Upper lobe of left lung (tissue), 6 donors: ENCODE measurements around the gene MOCS1. TPM values are rescaled to one million over a fixed set of nuclear protein-coding genes. Genes with fewer than 3 reads are reported as not detected.

Experiments used
- ATAC-seq, 2 donors: fragments of 200-7000 bp; cut with Tn5 transposase; one replicate each; pipeline ENCODE4 v1.9.1; 2022; ENCODE audit warnings: mild to moderate bottlenecking in 2 of 2, moderate library complexity in 2 of 2; ENCODE audit not compliant: low FRiP score in 2 of 2
- DNase-seq, 2 donors: peaks; one replicate each; pipeline ENCODE4 v3.0.0-alpha.2; 2019 to 2020
- H3K27ac ChIP-seq, 4 donors: fragments of 200-600 bp; sonication (generic); one replicate each; pipeline ENCODE4 v1.5.1; 2016 to 2019
- H3K27me3 ChIP-seq, 4 donors: fragments of 200-600 bp; sonication (generic); one replicate each; pipeline ENCODE4 v1.5.1; 2017 to 2019
- H3K36me3 ChIP-seq, 4 donors: fragments of 200-600 bp; sonication (generic); one replicate each; pipeline ENCODE4 v1.5.1; 2016 to 2019
- H3K4me1 ChIP-seq, 4 donors: fragments of 200-600 bp; sonication (generic); one replicate each; pipeline ENCODE4 v1.5.1; 2018 to 2019
- H3K4me3 ChIP-seq, 4 donors: fragments of 200-600 bp; sonication (generic); one replicate each; pipeline ENCODE4 v1.5.1; 2017 to 2019; ENCODE audit warnings: mild to moderate bottlenecking in 2 of 4, moderate library complexity in 1 of 4
- H3K9me3 ChIP-seq, 4 donors: fragments of 200-600 bp; sonication (generic); one replicate each; pipeline ENCODE4 v1.5.1; 2018 to 2019
- CTCF ChIP-seq, 6 experiments: fragments of 450-650 bp in 4 of 6; fragments of 200-600 bp in 2 of 6; sonication (generic) in 2 of 6; IDR thresholded peaks; one replicate each; pipeline ENCODE4 v1.5.1; 2016 to 2019; ENCODE audit warnings: antibody characterized with exemption in 6 of 6
- EP300 ChIP-seq, 4 donors: sonication (generic); formaldehyde crosslinking; IDR thresholded peaks; one replicate each; pipeline ENCODE4 v1.5.1; 2017; ENCODE audit warnings: antibody characterized with exemption in 4 of 4, control low read depth in 2 of 4
- POLR2A ChIP-seq, 4 donors: fragments of 450-650 bp; IDR thresholded peaks; one replicate each; pipeline ENCODE4 v1.5.1; 2016 to 2017; ENCODE audit warnings: antibody characterized with exemption in 4 of 4, mild to moderate bottlenecking in 2 of 4
- POLR2AphosphoS5 ChIP-seq, 2 donors: sonication (generic); formaldehyde crosslinking; IDR thresholded peaks; one replicate each; pipeline ENCODE4 v1.5.1; 2017; ENCODE audit warnings: antibody characterized with exemption in 2 of 2
- WGBS, 2 donors: methylation state at CpG; one replicate each; pipeline ENCODE4 v1.1.5; 2017 to 2018; 5-methylcytosine and 5-hydroxymethylcytosine counted together
- total RNA-seq, 6 donors: library from RNA; depleted of rRNA in 4 of 6; stranded (reverse); fragments of >200 nt in 4 of 6; gene quantifications; one replicate each; pipeline versions ENCODE4 v1.1.0 to v1.2.1, GENCODE V29; 2016 to 2021
- donor health status: DM: no; HTN: no; CAD: no; lungs with moderate emphysema.
- donor health status: DM: no; HTN: yes; CAD: no; lungs with severe emphysema.

MOCS1 gene
- total RNA-seq, 6 donors from 2014 or later: 15.0 to 49.2 (median 26.3) TPM

GRCh38 chr6:39964530-39964929, 30.3 kb upstream of the MOCS1 start:
- TF ChIP-seq EP300 (IDR thresholded peaks at IDR 0.05): no peak
- TF ChIP-seq POLR2AphosphoS5 (IDR thresholded peaks at IDR 0.05): no peak
- TF ChIP-seq CTCF (IDR thresholded peaks at IDR 0.05): no peak
- TF ChIP-seq POLR2A (IDR thresholded peaks at IDR 0.05): no peak

DNA sequence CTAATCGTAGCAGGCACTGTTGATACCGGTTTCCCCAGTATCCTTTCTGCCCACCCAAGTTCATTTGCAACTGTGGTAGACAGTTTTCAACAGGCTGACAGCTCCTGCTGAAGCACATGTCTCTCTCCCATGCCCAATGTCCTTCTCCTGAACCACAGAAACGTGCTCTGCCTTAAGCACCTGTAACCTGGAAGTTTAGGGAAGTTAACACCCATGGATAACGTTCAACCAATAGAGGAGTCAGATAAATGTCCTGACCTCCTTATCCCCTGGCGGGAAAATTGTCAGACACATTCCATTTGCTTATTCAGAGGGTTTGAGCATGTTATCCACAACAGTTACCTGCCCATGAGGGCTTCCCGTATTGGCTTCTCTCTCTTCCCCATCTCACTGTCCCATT, 29.8 kb upstream of the MOCS1 start:
- no peak overlapping the region for H3K4me3 ChIP-seq
- H3K4me1 ChIP-seq: peaks cover 0 to 8% (median 4%) of the 10 kb centered on the region in 4 donors
- H3K27me3 ChIP-seq: peaks cover 0 to 3% (median 0%) of the 10 kb centered on the region in 4 donors
- no peaks in the 10 kb centered on the region for H3K9me3 ChIP-seq
- no peak overlapping the region for H3K27ac ChIP-seq
- H3K36me3 ChIP-seq: no peaks in the 10 kb centered on the region
- ATAC-seq (no peak), DNase-seq (no peak)
- no peak for TF ChIP-seq EP300 (IDR thresholded peaks at IDR 0.05)
- TF ChIP-seq CTCF (IDR thresholded peaks at IDR 0.05): no peak
- no peak for TF ChIP-seq POLR2AphosphoS5 (IDR thresholded peaks at IDR 0.05)
- no peak for TF ChIP-seq POLR2A (IDR thresholded peaks at IDR 0.05)
- 48 to 51% methylated on average over 6 of the region's 6 CpGs for WGBS, 2 donors

More at GRCh38 chr6:39964530-39964929, 30.3 kb upstream of the MOCS1 start:
- H3K27ac ChIP-seq: no peak overlapping the region
- no peaks in the 10 kb centered on the region for H3K36me3 ChIP-seq
- 49 to 55% methylated on average over 2 of the region's 2 CpGs for WGBS, 2 donors
- DNase-seq: no peak
- H3K4me3 ChIP-seq: no peak overlapping the region
- peaks cover 0 to 3% (median 0%) of the 10 kb centered on the region in 4 donors for H3K27me3 ChIP-seq
- H3K4me1 ChIP-seq: peaks cover 0 to 8% (median 4%) of the 10 kb centered on the region in 4 donors
- no peak for ATAC-seq
- no peaks in the 10 kb centered on the region for H3K9me3 ChIP-seq

DNA sequence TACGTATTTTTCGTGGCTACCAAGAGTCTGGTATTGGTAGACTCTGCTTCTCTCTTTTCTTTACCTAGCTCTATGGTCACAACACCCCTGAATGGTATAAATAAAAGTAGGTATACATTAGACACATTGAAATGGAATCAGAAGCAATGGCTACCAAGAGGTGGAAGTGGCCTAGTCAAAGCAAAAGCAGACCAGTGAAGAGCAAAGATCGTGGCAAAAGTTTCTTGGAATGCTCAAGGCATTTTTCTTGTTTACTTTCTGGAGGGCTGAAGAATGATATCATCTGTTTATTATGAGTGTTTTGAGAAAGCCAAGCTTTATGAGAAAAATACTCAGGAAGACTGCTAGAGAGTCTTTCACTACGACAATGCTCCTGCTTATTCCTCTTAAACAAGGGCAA, 28.6 kb upstream of the MOCS1 start:
- TF ChIP-seq EP300 (IDR thresholded peaks at IDR 0.05): peak in 1 of 4 donors; percentile 6
- TF ChIP-seq CTCF (IDR thresholded peaks at IDR 0.05): no peak
- no peak for TF ChIP-seq POLR2A (IDR thresholded peaks at IDR 0.05)
- no peak for TF ChIP-seq POLR2AphosphoS5 (IDR thresholded peaks at IDR 0.05)
- DNase-seq (no peak), ATAC-seq (no peak)
- 54 to 72% methylated on average over 4 of the region's 4 CpGs for WGBS, 2 donors
- Histone ChIP-seq H3K9me3 (no peaks in the 10 kb centered on the region), H3K4me1 (peaks cover 0 to 8% (median 4%) of the 10 kb centered on the region in 4 donors), H3K27ac (peak overlapping the region in 2 of 4 donors; percentile 46 to 58), H3K4me3 (no peak overlapping the region), H3K27me3 (peaks cover 0 to 3% (median 0%) of the 10 kb centered on the region in 4 donors), H3K36me3 (no peaks in the 10 kb centered on the region)

GRCh38 chr6:39961178-39961577, 26.9 kb upstream of the MOCS1 start:
- peaks cover 0 to 8% (median 4%) of the 10 kb centered on the region in 4 donors for H3K4me1 ChIP-seq
- WGBS, 2 donors: 52 to 61% methylated on average over 5 of the region's 5 CpGs
- peak overlapping the region in 2 of 4 donors; percentile 3 to 58 for H3K27ac ChIP-seq
- DNase-seq (no peak), ATAC-seq (no peak)
- H3K36me3 ChIP-seq: no peaks in the 10 kb centered on the region
- TF ChIP-seq POLR2A (IDR thresholded peaks at IDR 0.05) (no peak), POLR2AphosphoS5 (IDR thresholded peaks at IDR 0.05) (peak; percentile 17 to 49)
- H3K4me3 ChIP-seq: no peak overlapping the region
- peaks cover 0 to 3% (median 0%) of the 10 kb centered on the region in 4 donors for H3K27me3 ChIP-seq
- no peaks in the 10 kb centered on the region for H3K9me3 ChIP-seq

- Histone ChIP-seq H3K4me3 (no peak overlapping the region), H3K4me1 (peaks cover 0 to 8% (median 4%) of the 10 kb centered on the region in 4 donors), H3K9me3 (no peaks in the 10 kb centered on the region), H3K27me3 (no peaks in the 10 kb centered on the region), H3K36me3 (no peaks in the 10 kb centered on the region), H3K27ac (no peak overlapping the region)
- no peak for ATAC-seq
- no peak for DNase-seq
- TF ChIP-seq POLR2A (IDR thresholded peaks at IDR 0.05) (no peak), EP300 (IDR thresholded peaks at IDR 0.05) (no peak), POLR2AphosphoS5 (IDR thresholded peaks at IDR 0.05) (no peak), CTCF (IDR thresholded peaks at IDR 0.05) (no peak)
- WGBS, 2 donors: 84 to 93% methylated on average over 2 of the region's 2 CpGs
These were observed 24.7 kb upstream of the MOCS1 start for GRCh38 chr6:39958947-39959346.
